ENCODE measurements around the gene SIN3A.

SIN3A gene

GRCh38 chr15:75360856-75361255, 90.6 kb downstream of the SIN3A start:
- TF ChIP-seq CTCF (conservative IDR thresholded peaks at IDR 0.05; ENCODE audit: low read length) = no peak
- no peak overlapping the region for H3K4me3 ChIP-seq (ENCODE audit: low read length)

GRCh38 chr15:75360391-75360790, 91.1 kb downstream of the SIN3A start:
- TF ChIP-seq CTCF (conservative IDR thresholded peaks at IDR 0.05; ENCODE audit: low read length) = no peak
- DNase-seq (ENCODE audit: low read depth) = no peak
- H3K4me3 ChIP-seq (ENCODE audit: low read length) = no peak overlapping the region

More at GRCh38 chr15:75360856-75361255, 90.6 kb downstream of the SIN3A start:
- DNase-seq (ENCODE audit: low read depth) = no peak

GRCh38 chr15:75359537-75360250, 91.8 kb downstream of the SIN3A start:
- DNase-seq (ENCODE audit: low read depth) = no peak
- no peak overlapping the region for H3K4me3 ChIP-seq (ENCODE audit: low read length)
- TF ChIP-seq CTCF (conservative IDR thresholded peaks at IDR 0.05; ENCODE audit: low read length) = no peak

- no peak for TF ChIP-seq CTCF (conservative IDR thresholded peaks at IDR 0.05; ENCODE audit: low read length)
- DNase-seq (ENCODE audit: low read depth) = no peak
- no peak overlapping the region for H3K4me3 ChIP-seq (ENCODE audit: low read length)
Measured at GRCh38 chr15:75358771-75359536, 92.5 kb downstream of the SIN3A start.

GRCh38 chr15:75357976-75358673, 93.4 kb downstream of the SIN3A start:
- DNase-seq (ENCODE audit: low read depth) = no peak
- H3K4me3 ChIP-seq (ENCODE audit: low read length) = no peak overlapping the region
- TF ChIP-seq CTCF (conservative IDR thresholded peaks at IDR 0.05; ENCODE audit: low read length) = no peak

DNA sequence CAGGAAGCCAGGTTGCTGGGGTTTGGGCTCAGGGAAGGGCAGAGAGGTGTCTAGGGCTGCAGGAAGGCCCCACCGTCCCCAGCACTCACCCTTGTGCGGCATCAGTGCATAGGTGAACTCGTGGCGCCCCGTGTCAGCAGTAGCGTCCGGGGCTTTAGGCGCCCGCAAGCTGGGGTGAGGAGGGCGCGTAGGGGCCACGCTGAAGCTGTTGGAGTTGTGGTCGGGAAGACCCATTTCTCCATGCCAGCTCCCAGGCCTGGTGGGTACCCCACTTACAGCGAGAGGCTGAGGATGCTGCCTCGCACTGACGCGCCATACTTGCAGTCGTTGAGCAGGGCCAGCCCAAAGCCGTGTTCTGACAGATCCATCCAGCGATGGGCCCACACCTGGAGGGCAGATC, 95.0 kb downstream of the SIN3A start:
- no peak for DNase-seq (ENCODE audit: low read depth)
- TF ChIP-seq CTCF (conservative IDR thresholded peaks at IDR 0.05; ENCODE audit: low read length) = no peak
- no peak overlapping the region for H3K4me3 ChIP-seq (ENCODE audit: low read length)
